Loucy (cell line): Measurements from ENCODE around the gene RASA4B.

Source experiments
- H2AFZ ChIP-seq: fragments of 200-600 bp; sonication (generic); 2 replicates; pipeline ENCODE4 v1.6.0; 2016; ENCODE audit warnings: antibody characterized with exemption, mild to moderate bottlenecking, low read length, moderate library complexity
- H3F3A ChIP-seq: fragments of 200-600 bp; 2 replicates; pipeline ENCODE4 v1.6.0; 2016; ENCODE audit warnings: antibody characterized with exemption, low read depth, mild to moderate bottlenecking
- H3K27me3 ChIP-seq: fragments of 200-600 bp; sonication (generic); 2 replicates; pipeline ENCODE4 v1.6.1; 2014; ENCODE audit warnings: low read length, mild to moderate bottlenecking; ENCODE audit not compliant: insufficient read depth, poor library complexity, severe bottlenecking
- H3K36me3 ChIP-seq: fragments of 200-600 bp; sonication (generic); 2 replicates; pipeline ENCODE4 v1.6.1; 2016; ENCODE audit warnings: low read length; ENCODE audit not compliant: insufficient read depth
- H3K4me1 ChIP-seq: fragments of 200-600 bp; sonication (generic); 2 replicates; pipeline ENCODE4 v1.5.1; 2014; ENCODE audit warnings: low read length, mild to moderate bottlenecking; ENCODE audit not compliant: insufficient read depth, poor library complexity, severe bottlenecking
- H3K4me2 ChIP-seq: fragments of 200-600 bp; sonication (generic); 2 replicates; pipeline ENCODE4 v1.6.0; 2014; ENCODE audit warnings: antibody characterized with exemption, low read length, low read depth, mild to moderate bottlenecking; ENCODE audit not compliant: poor library complexity, severe bottlenecking
- H3K4me3 ChIP-seq: fragments of 200-600 bp; sonication (generic); 2 replicates; pipeline ENCODE4 v1.5.1; 2014; ENCODE audit warnings: low read length, mild to moderate bottlenecking, mixed read lengths; ENCODE audit not compliant: poor library complexity, severe bottlenecking
- H3K79me2 ChIP-seq: fragments of 200-600 bp; sonication (generic); 2 replicates; pipeline ENCODE4 v1.6.1; 2014; ENCODE audit warnings: low read length; ENCODE audit not compliant: insufficient read depth
- H3K9ac ChIP-seq: fragments of 200-600 bp; sonication (generic); 2 replicates; pipeline ENCODE4 v1.6.0; 2014; ENCODE audit warnings: mild to moderate bottlenecking, low read depth, low read length, moderate library complexity; ENCODE audit not compliant: poor library complexity, severe bottlenecking
- H3K9me2 ChIP-seq: fragments of 200-600 bp; sonication (generic); replicated peaks from 2 replicates; pipeline ENCODE4 v1.6.1; 2016; ENCODE audit warnings: low read depth, low read length, mixed read lengths
- H3K9me3 ChIP-seq: fragments of 200-600 bp; sonication (generic); 2 replicates; pipeline ENCODE4 v1.6.1; 2014; ENCODE audit warnings: mild to moderate bottlenecking, antibody characterized with exemption, low read length, low read depth; ENCODE audit not compliant: insufficient read depth
- H4K20me1 ChIP-seq: fragments of 200-600 bp; sonication (generic); 2 replicates; pipeline ENCODE4 v1.6.0; 2014; ENCODE audit warnings: antibody characterized with exemption, low read length, mild to moderate bottlenecking; ENCODE audit not compliant: insufficient read depth, poor library complexity, severe bottlenecking
- CTCF ChIP-seq: fragments of 200-600 bp; sonication (generic); conservative IDR thresholded peaks from 2 replicates; pipeline ENCODE4 v1.5.1; 2014; ENCODE audit warnings: mild to moderate bottlenecking, antibody characterized with exemption, low read length
- EZH2phosphoT487 ChIP-seq: fragments of 200-600 bp; IDR thresholded peaks from 2 replicates; pipeline ENCODE4 v1.6.1; 2018; ENCODE audit warnings: antibody characterized with exemption, mild to moderate bottlenecking, moderate library complexity, borderline replicate concordance

RASA4B gene

GRCh38 chr7:102469972-102470825 is 47.4 kb downstream of the RASA4B start:
- H3F3A ChIP-seq = no peaks in the 10 kb centered on the region
- no peak overlapping the region for H3K9ac ChIP-seq
- no peaks in the 10 kb centered on the region for H3K9me2 ChIP-seq
- H3K9me3 ChIP-seq = no peaks in the 10 kb centered on the region
- H2AFZ ChIP-seq = no peak overlapping the region
- no peaks in the 10 kb centered on the region for H3K27me3 ChIP-seq
- H3K36me3 ChIP-seq = peaks cover 10% of the 10 kb centered on the region; the same call in 1 of the 2 replicates
- H3K4me3 ChIP-seq = no peak overlapping the region
- H3K79me2 ChIP-seq = peaks cover 9% of the 10 kb centered on the region; the same call in 1 of the 2 replicates
- TF ChIP-seq EZH2phosphoT487 (no peak), CTCF (no peak)
- H3K4me2 ChIP-seq = no peak overlapping the region
- no peaks in the 10 kb centered on the region for H4K20me1 ChIP-seq
- H3K4me1 ChIP-seq = peaks cover 9% of the 10 kb centered on the region

GRCh38 chr7:102469351-102469971 is 48.1 kb downstream of the RASA4B start:
- H4K20me1 ChIP-seq = no peaks in the 10 kb centered on the region
- peaks cover 10% of the 10 kb centered on the region; the same call in 1 of the 2 replicates for H3K36me3 ChIP-seq

More at GRCh38 chr7:102469351-102469971, 48.1 kb downstream of the RASA4B start:
- H3K4me3 ChIP-seq = no peak overlapping the region
- peaks cover 11% of the 10 kb centered on the region for H3K79me2 ChIP-seq
- H3K9me3 ChIP-seq = no peaks in the 10 kb centered on the region
- no peaks in the 10 kb centered on the region for H3F3A ChIP-seq
- no peak overlapping the region for H3K9ac ChIP-seq
- no peaks in the 10 kb centered on the region for H3K9me2 ChIP-seq
- H3K4me1 ChIP-seq = peaks cover 11% of the 10 kb centered on the region
- no peaks in the 10 kb centered on the region for H3K27me3 ChIP-seq
- TF ChIP-seq EZH2phosphoT487 (no peak), CTCF (no peak)
- H2AFZ ChIP-seq = no peak overlapping the region
- H3K4me2 ChIP-seq = no peak overlapping the region
